ENCODE results near the gene NLRP1. TPM values are rescaled to one million over a fixed set of nuclear protein-coding genes. Genes with fewer than 3 reads are reported as not detected.

Gene NLRP1
- total and polyA plus RNA-seq, 9 of the 15 experiments (the other 6 are each of a cell fraction or from before 2014, with no cell fraction given): 4.0 to 69.4 (median 27.7) TPM

DNA sequence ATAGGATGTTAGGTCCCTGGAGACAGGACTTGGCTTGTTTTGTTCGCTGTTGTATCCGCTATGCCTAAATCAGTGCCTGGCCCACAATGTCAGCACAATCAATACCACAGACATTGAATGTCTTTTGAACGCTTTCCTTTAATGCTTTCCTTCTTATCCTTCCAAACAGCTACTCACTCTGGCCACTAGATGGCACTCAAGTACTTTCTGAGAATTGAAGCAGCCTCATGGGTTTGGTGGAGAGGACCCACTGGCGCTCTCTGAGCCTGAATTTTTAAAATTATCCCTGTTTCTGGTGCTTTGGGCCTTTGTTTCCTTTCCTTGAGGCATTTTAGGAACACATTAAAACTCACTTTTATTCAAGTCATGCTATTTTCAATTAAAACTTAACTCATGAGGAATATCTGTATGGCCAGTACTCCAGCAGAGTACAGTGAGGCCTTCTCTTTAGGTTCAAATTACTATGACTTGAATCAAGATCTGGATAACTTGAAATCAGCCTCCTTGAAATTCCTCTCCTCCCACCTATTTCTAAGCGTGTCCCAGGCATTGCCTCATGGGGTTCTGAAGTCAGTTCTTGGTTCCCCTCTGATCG, 3.2 kb upstream of the NLRP1 start (continued):
- TF ChIP-seq, protein P1, sequence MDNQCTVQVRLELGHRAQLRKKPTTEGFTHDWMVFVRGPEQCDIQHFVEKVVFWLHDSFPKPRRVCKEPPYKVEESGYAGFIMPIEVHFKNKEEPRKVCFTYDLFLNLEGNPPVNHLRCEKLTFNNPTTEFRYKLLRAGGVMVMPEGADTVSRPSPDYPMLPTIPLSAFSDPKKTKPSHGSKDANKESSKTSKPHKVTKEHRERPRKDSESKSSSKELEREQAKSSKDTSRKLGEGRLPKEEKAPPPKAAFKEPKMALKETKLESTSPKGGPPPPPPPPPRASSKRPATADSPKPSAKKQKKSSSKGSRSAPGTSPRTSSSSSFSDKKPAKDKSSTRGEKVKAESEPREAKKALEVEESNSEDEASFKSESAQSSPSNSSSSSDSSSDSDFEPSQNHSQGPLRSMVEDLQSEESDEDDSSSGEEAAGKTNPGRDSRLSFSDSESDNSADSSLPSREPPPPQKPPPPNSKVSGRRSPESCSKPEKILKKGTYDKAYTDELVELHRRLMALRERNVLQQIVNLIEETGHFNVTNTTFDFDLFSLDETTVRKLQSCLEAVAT (IDR thresholded peaks at IDR 0.05): no peak
- TF ChIP-seq, protein P2, sequence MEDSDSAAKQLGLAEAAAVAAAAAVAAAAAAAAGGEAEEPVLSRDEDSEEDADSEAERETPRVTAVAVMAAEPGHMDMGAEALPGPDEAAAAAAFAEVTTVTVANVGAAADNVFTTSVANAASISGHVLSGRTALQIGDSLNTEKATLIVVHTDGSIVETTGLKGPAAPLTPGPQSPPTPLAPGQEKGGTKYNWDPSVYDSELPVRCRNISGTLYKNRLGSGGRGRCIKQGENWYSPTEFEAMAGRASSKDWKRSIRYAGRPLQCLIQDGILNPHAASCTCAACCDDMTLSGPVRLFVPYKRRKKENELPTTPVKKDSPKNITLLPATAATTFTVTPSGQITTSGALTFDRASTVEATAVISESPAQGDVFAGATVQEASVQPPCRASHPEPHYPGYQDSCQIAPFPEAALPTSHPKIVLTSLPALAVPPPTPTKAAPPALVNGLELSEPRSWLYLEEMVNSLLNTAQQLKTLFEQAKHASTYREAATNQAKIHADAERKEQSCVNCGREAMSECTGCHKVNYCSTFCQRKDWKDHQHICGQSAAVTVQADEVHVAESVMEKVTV (CRISPR knock-in tag; IDR thresholded peaks at IDR 0.05): peak; percentile 40; the same call in 1 of the 2 replicates
- TF ChIP-seq, protein P3, sequence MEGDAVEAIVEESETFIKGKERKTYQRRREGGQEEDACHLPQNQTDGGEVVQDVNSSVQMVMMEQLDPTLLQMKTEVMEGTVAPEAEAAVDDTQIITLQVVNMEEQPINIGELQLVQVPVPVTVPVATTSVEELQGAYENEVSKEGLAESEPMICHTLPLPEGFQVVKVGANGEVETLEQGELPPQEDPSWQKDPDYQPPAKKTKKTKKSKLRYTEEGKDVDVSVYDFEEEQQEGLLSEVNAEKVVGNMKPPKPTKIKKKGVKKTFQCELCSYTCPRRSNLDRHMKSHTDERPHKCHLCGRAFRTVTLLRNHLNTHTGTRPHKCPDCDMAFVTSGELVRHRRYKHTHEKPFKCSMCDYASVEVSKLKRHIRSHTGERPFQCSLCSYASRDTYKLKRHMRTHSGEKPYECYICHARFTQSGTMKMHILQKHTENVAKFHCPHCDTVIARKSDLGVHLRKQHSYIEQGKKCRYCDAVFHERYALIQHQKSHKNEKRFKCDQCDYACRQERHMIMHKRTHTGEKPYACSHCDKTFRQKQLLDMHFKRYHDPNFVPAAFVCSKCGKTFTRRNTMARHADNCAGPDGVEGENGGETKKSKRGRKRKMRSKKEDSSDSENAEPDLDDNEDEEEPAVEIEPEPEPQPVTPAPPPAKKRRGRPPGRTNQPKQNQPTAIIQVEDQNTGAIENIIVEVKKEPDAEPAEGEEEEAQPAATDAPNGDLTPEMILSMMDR (IDR thresholded peaks at IDR 0.05 in 2 of 3, conservative IDR thresholded peaks at IDR 0.05 in 1 of 3; ENCODE audit: insufficient read depth in 2 of 3, low read depth in 1 of 3, low read length in 3 of 3): peak; percentile 61 to 77 (median 67)

Data from K562 (cell line).